Nephron (organoid): ENCODE results near the gene HS3ST3A1.

Source experiments
- H3K27ac Mint-ChIP-seq, 3 experiments: 2 replicates each; pipeline ENCODE4 v1.8.0; 2020; ENCODE audit warnings: mixed read lengths in 3 of 3, mild to moderate bottlenecking in 2 of 3, moderate library complexity in 1 of 3
- H3K27me3 Mint-ChIP-seq: 2 replicates; pipeline ENCODE4 v1.8.0; 2021; ENCODE audit warnings: low read depth, mild to moderate bottlenecking, moderate library complexity, mixed read lengths
- H3K36me3 Mint-ChIP-seq: 2 replicates; pipeline ENCODE4 v1.8.0; 2020; ENCODE audit warnings: low read depth, mixed read lengths
- H3K4me1 Mint-ChIP-seq: 2 replicates; pipeline ENCODE4 v1.8.0; 2020; ENCODE audit warnings: mixed read lengths
- H3K4me3 Mint-ChIP-seq, 3 experiments: 2 replicates each; pipeline ENCODE4 v1.8.0; 2020; ENCODE audit warnings: mild to moderate bottlenecking in 3 of 3, mixed read lengths in 3 of 3, moderate library complexity in 2 of 3
- H3K9me3 Mint-ChIP-seq: 2 replicates; pipeline ENCODE4 v1.8.0; 2020; ENCODE audit warnings: mixed read lengths
- CTCF ChIP-seq, 3 experiments: fragments of 200-600 bp; sonication (generic); IDR thresholded peaks; one replicate each; pipeline ENCODE4 v1.5.0; 2021; ENCODE audit warnings: antibody characterized with exemption in 3 of 3; ENCODE audit not compliant: unreplicated experiment in 3 of 3

Gene HS3ST3A1

GRCh38 chr17:13520899-13521572 is 80.7 kb downstream of the HS3ST3A1 start:
- no peak overlapping the region for H3K27ac Mint-ChIP-seq
- H3K4me3 Mint-ChIP-seq = no peak overlapping the region
- H3K9me3 Mint-ChIP-seq = peaks cover 2% of the 10 kb centered on the region
- H3K36me3 Mint-ChIP-seq = peaks cover 3% of the 10 kb centered on the region
- H3K4me1 Mint-ChIP-seq = no peaks in the 10 kb centered on the region
- peaks cover 8% of the 10 kb centered on the region for H3K27me3 Mint-ChIP-seq
- TF ChIP-seq CTCF (IDR thresholded peaks at IDR 0.05; ENCODE audit: unreplicated experiment in 3 of 3) = no peak

- Mint-ChIP-seq H3K4me1 (no peaks in the 10 kb centered on the region), H3K4me3 (no peak overlapping the region), H3K27ac (peak overlapping the region in 1 of 3 experiments; percentile 37), H3K36me3 (peaks cover 3% of the 10 kb centered on the region), H3K27me3 (peaks cover 8% of the 10 kb centered on the region), H3K9me3 (peaks cover 2% of the 10 kb centered on the region)
- TF ChIP-seq CTCF (IDR thresholded peaks at IDR 0.05; ENCODE audit: unreplicated experiment in 3 of 3) = no peak
Measured at GRCh38 chr17:13518261-13519000, 83.3 kb downstream of the HS3ST3A1 start.

GRCh38 chr17:13513039-13513405 is 88.7 kb downstream of the HS3ST3A1 start:
- Mint-ChIP-seq H3K4me3 (no peak overlapping the region), H3K9me3 (no peaks in the 10 kb centered on the region), H3K36me3 (peaks cover 3% of the 10 kb centered on the region), H3K27me3 (peaks cover 4% of the 10 kb centered on the region), H3K4me1 (peaks cover 33% of the 10 kb centered on the region), H3K27ac (peak overlapping the region in 1 of 3 experiments; percentile 70)
- TF ChIP-seq CTCF (IDR thresholded peaks at IDR 0.05; ENCODE audit: unreplicated experiment in 3 of 3) = no peak

- Mint-ChIP-seq H3K27me3 (peaks cover 4% of the 10 kb centered on the region), H3K9me3 (no peaks in the 10 kb centered on the region), H3K4me3 (peak overlapping the region in 2 of 3 experiments; percentile 16 to 26), H3K27ac (peak overlapping the region; percentile 8 to 56 (median 32)), H3K4me1 (peaks cover 40% of the 10 kb centered on the region), H3K36me3 (no peaks in the 10 kb centered on the region)
- TF ChIP-seq CTCF (IDR thresholded peaks at IDR 0.05; ENCODE audit: unreplicated experiment in 3 of 3) = no peak
Measured at GRCh38 chr17:13510062-13510461, 91.7 kb downstream of the HS3ST3A1 start.

GRCh38 chr17:13509527-13509926 is 92.2 kb downstream of the HS3ST3A1 start:
- H3K9me3 Mint-ChIP-seq = no peaks in the 10 kb centered on the region
- peaks cover 4% of the 10 kb centered on the region for H3K27me3 Mint-ChIP-seq
- no peak for TF ChIP-seq CTCF (IDR thresholded peaks at IDR 0.05; ENCODE audit: unreplicated experiment in 3 of 3)
- peaks cover 40% of the 10 kb centered on the region for H3K4me1 Mint-ChIP-seq
- H3K36me3 Mint-ChIP-seq = no peaks in the 10 kb centered on the region
- peak overlapping the region in 2 of 3 experiments; percentile 32 to 56 for H3K27ac Mint-ChIP-seq
- H3K4me3 Mint-ChIP-seq = peak overlapping the region in 1 of 3 experiments; percentile 26
